Smooth muscle cell (in vitro differentiated cells): ENCODE results near the gene OPCML. TPM values are rescaled to one million over a fixed set of nuclear protein-coding genes. Genes with fewer than 3 reads are reported as not detected.
A peak's percentile ranks its signal among the peaks of the same experiment; 100 is the strongest.

Experiments used
- DNase-seq: peaks from one replicate; lab custom pipeline; 2025; ENCODE audit not compliant: unreplicated experiment; lab: John Stamatoyannopoulos, UW
- H2AFZ ChIP-seq: fragments of 200-600 bp; sonication (generic); 2 replicates; pipeline ENCODE4 v1.6.0; 2016; ENCODE audit warnings: antibody characterized with exemption, low read depth, mild to moderate bottlenecking
- H3F3A ChIP-seq: fragments of 200-600 bp; sonication (generic); 2 replicates; pipeline ENCODE4 v1.6.0; 2017; ENCODE audit warnings: antibody characterized with exemption, low read depth
- H3K27ac ChIP-seq: fragments of 200-600 bp; sonication (generic); 2 replicates; pipeline ENCODE4 v1.5.1; 2016; ENCODE audit warnings: low read depth, mild to moderate bottlenecking
- H3K27me3 ChIP-seq: fragments of 200-600 bp; sonication (generic); 2 replicates; pipeline ENCODE4 v1.6.1; 2016; ENCODE audit warnings: low read depth, mild to moderate bottlenecking
- H3K36me3 ChIP-seq: fragments of 200-600 bp; sonication (generic); 2 replicates; pipeline ENCODE4 v1.5.1; 2016; ENCODE audit warnings: low read depth
- H3K4me1 ChIP-seq: fragments of 200-600 bp; sonication (generic); 2 replicates; pipeline ENCODE4 v1.5.1; 2016; ENCODE audit warnings: low read depth
- H3K4me2 ChIP-seq: fragments of 200-600 bp; sonication (generic); 2 replicates; pipeline ENCODE4 v1.6.0; 2016; ENCODE audit warnings: mild to moderate bottlenecking
- H3K4me3 ChIP-seq: fragments of 200-600 bp; sonication (generic); 2 replicates; pipeline ENCODE4 v1.5.1; 2016; ENCODE audit warnings: mild to moderate bottlenecking
- H3K79me2 ChIP-seq: fragments of 200-600 bp; sonication (generic); 2 replicates; pipeline ENCODE4 v1.6.0; 2016; ENCODE audit warnings: low read depth, mild to moderate bottlenecking
- H3K9ac ChIP-seq: fragments of 200-600 bp; sonication (generic); 2 replicates; pipeline ENCODE4 v1.6.0; 2016; ENCODE audit warnings: low read depth
- H3K9me3 ChIP-seq: fragments of 200-600 bp; sonication (generic); replicated peaks from 2 replicates; pipeline ENCODE4 v1.5.1; 2016; ENCODE audit warnings: low read depth
- H4K20me1 ChIP-seq: fragments of 200-600 bp; sonication (generic); 2 replicates; pipeline ENCODE4 v1.6.0; 2016; ENCODE audit warnings: low read depth
- WGBS: methylation state at CpG from one replicate; pipeline ENCODE4 v1.1.7; 2016; ENCODE audit warnings: low lambda C conversion rate; 5-methylcytosine and 5-hydroxymethylcytosine counted together
- polyA plus RNA-seq: library from polyadenylated mRNA; unstranded; fragments of >200 nt; fragmentation: Nextera tagmentation; extraction: Ambion mirVana; gene quantifications from 2 replicates; pipeline ENCODE4 v1.2.1, GENCODE V29; 2016
- total RNA-seq: library from RNA; depleted of rRNA; stranded (reverse); fragments of >200 nt; gene quantifications from 2 replicates; pipeline ENCODE4 v1.2.3, GENCODE V29; 2014
- TF ChIP-seq, protein P1 (sequence below): fragments of 200-600 bp; sonication (generic); IDR thresholded peaks from 2 replicates; pipeline ENCODE4 v1.5.1; 2017; ENCODE audit warnings: borderline replicate concordance, mild to moderate bottlenecking, antibody characterized with exemption; ENCODE audit not compliant: insufficient read depth, poor library complexity, severe bottlenecking

OPCML gene
- total and polyA plus RNA-seq, 2 experiments from 2014 or later, result 0.42 to 0.58 TPM

DNA sequence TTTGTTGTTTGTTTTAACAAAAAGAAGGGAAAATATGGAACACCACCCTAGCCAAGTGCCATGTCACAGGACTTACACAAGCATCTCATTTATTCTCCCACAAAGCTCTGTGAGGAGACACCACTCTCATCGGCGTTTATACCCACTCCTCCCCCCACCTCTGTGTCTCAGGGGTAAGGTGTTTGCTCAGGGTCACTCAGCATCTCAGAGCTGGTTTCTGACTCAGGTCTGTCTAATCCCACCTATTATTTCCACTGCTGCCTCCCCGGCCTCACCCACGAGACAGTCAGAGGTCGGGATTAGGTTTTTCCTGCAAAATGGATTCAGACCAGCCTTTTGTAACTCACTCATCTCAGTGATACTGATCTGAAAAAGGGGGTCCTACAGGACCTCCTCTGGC, 786.0 kb downstream of the OPCML start:
- Histone ChIP-seq H2AFZ (no peak overlapping the region), H3K4me2 (no peak overlapping the region), H3K36me3 (no peaks in the 10 kb centered on the region), H3K27me3 (no peaks in the 10 kb centered on the region), H3F3A (no peaks in the 10 kb centered on the region), H3K79me2 (no peaks in the 10 kb centered on the region), H3K4me3 (no peak overlapping the region), H3K27ac (no peak overlapping the region), H3K9me3 (no peaks in the 10 kb centered on the region), H3K9ac (no peak overlapping the region), H4K20me1 (no peaks in the 10 kb centered on the region), H3K4me1 (no peaks in the 10 kb centered on the region)
- DNase-seq, result no peak
- TF ChIP-seq, protein P1, sequence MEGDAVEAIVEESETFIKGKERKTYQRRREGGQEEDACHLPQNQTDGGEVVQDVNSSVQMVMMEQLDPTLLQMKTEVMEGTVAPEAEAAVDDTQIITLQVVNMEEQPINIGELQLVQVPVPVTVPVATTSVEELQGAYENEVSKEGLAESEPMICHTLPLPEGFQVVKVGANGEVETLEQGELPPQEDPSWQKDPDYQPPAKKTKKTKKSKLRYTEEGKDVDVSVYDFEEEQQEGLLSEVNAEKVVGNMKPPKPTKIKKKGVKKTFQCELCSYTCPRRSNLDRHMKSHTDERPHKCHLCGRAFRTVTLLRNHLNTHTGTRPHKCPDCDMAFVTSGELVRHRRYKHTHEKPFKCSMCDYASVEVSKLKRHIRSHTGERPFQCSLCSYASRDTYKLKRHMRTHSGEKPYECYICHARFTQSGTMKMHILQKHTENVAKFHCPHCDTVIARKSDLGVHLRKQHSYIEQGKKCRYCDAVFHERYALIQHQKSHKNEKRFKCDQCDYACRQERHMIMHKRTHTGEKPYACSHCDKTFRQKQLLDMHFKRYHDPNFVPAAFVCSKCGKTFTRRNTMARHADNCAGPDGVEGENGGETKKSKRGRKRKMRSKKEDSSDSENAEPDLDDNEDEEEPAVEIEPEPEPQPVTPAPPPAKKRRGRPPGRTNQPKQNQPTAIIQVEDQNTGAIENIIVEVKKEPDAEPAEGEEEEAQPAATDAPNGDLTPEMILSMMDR, result no peak
- 82% methylated on average over 5 of the region's 5 CpGs for WGBS

- no peaks in the 10 kb centered on the region for H3K27me3 ChIP-seq
- H3K4me1 ChIP-seq, result no peaks in the 10 kb centered on the region
- H3K36me3 ChIP-seq, result no peaks in the 10 kb centered on the region
- DNase-seq, result no peak
- WGBS, result 82% methylated on average over 1 of the region's 1 CpG
- H3K79me2 ChIP-seq, result no peaks in the 10 kb centered on the region
- H3F3A ChIP-seq, result no peaks in the 10 kb centered on the region
- H3K9ac ChIP-seq, result no peak overlapping the region
- H3K27ac ChIP-seq, result no peak overlapping the region
- H3K4me3 ChIP-seq, result no peak overlapping the region
- H3K9me3 ChIP-seq, result no peaks in the 10 kb centered on the region
- TF ChIP-seq, protein P1, result no peak
- H3K4me2 ChIP-seq, result no peak overlapping the region
- no peaks in the 10 kb centered on the region for H4K20me1 ChIP-seq
- peak overlapping the region; percentile 43 for H2AFZ ChIP-seq
These were observed 787.0 kb downstream of the OPCML start for GRCh38 chr11:132745306-132745705.

DNA sequence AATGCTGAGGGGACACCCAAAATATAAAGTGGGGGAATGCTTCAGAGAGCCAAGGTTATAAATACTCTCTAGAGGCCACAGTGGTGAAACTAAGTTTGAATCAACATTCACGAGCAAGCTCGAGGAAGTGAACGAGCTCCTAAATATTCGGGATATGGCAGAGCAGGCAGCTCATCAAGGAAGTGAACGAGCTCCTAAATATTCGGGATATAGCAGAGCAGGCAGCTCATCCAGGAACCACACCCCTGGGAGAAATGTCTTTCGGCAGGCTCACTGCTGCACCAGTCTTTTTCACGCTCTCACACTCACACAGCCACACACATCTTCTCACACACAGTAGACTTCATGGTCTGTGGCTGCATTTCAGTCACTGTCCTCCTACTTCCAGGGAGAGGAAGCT, 787.5 kb downstream of the OPCML start:
- peak overlapping the region; percentile 43 for H2AFZ ChIP-seq
- TF ChIP-seq, protein P1, result no peak
- H3K9me3 ChIP-seq, result no peaks in the 10 kb centered on the region
- no peak overlapping the region for H3K27ac ChIP-seq
- no peaks in the 10 kb centered on the region for H3F3A ChIP-seq
- H3K79me2 ChIP-seq, result no peaks in the 10 kb centered on the region
- no peaks in the 10 kb centered on the region for H4K20me1 ChIP-seq
- H3K27me3 ChIP-seq, result no peaks in the 10 kb centered on the region
- peak overlapping the region; percentile 22 for H3K4me2 ChIP-seq
- no peaks in the 10 kb centered on the region for H3K36me3 ChIP-seq
- no peak overlapping the region for H3K9ac ChIP-seq
- H3K4me1 ChIP-seq, result no peaks in the 10 kb centered on the region
- WGBS, result 55% methylated on average over 8 of the region's 8 CpGs
- H3K4me3 ChIP-seq, result no peak overlapping the region
- no peak for DNase-seq

- TF ChIP-seq, protein P1, result no peak
- no peak overlapping the region for H3K27ac ChIP-seq
These were observed 788.7 kb downstream of the OPCML start for GRCh38 chr11:132743601-132744000.

More at GRCh38 chr11:132743601-132744000, 788.7 kb downstream of the OPCML start:
- no peaks in the 10 kb centered on the region for H3K4me1 ChIP-seq
- H3K9me3 ChIP-seq, result no peaks in the 10 kb centered on the region
- no peaks in the 10 kb centered on the region for H4K20me1 ChIP-seq
- H3K36me3 ChIP-seq, result no peaks in the 10 kb centered on the region
- no peak overlapping the region for H3K4me3 ChIP-seq
- no peak for DNase-seq
- no peak overlapping the region for H2AFZ ChIP-seq
- 95% methylated on average over 4 of the region's 4 CpGs for WGBS
- no peaks in the 10 kb centered on the region for H3F3A ChIP-seq
- no peak overlapping the region for H3K4me2 ChIP-seq
- H3K9ac ChIP-seq, result no peak overlapping the region
- no peaks in the 10 kb centered on the region for H3K27me3 ChIP-seq
- H3K79me2 ChIP-seq, result no peaks in the 10 kb centered on the region
